CD4-positive, alpha-beta T cell (primary cell): ENCODE data around the gene MAMDC2. TPM values are rescaled to one million over a fixed set of nuclear protein-coding genes. Genes with fewer than 3 reads are reported as not detected.

Source experiments
- ATAC-seq: fragments of 200-7000 bp; cut with Tn5 transposase; one replicate; pipeline ENCODE4 v1.10.0; 2022; ENCODE audit warnings: mild to moderate bottlenecking; ENCODE audit not compliant: poor library complexity
- CTCF ChIA-PET: fragments of 350-600 bp; sonication (Branson Sonifier 250); formaldehyde crosslinking; loops from one replicate; lab custom pipeline; 2021; ENCODE audit warnings: antibody characterized with exemption, inconsistent platforms; lab: Charles Lee
- POLR2A ChIA-PET: fragments of 350-600 bp; sonication (Branson Sonifier 250); formaldehyde crosslinking; loops from one replicate; lab custom pipeline; 2021; ENCODE audit warnings: antibody characterized with exemption, inconsistent platforms; lab: Charles Lee
- DNase-seq, 14 experiments: peaks; one replicate each; pipeline ENCODE4 v3.0.0-alpha.2; 2013 to 2020; ENCODE audit warnings: mixed read lengths in 2 of 14
- H3K27ac ChIP-seq, 2 donors: one replicate each; pipeline versions ENCODE4 v1.5.1 to v1.7.0; 2013; ENCODE audit warnings: low read length in 2 of 2, low read depth in 1 of 2, mild to moderate bottlenecking in 1 of 2
- H3K27me3 ChIP-seq, 2 experiments: 1 replicate in 1 of 2; 2 replicates in 1 of 2; pipeline versions ENCODE4 v1.6.1 to v1.7.0; 2013; ENCODE audit warnings: low read length in 2 of 2, control low read depth in 1 of 2, mild to moderate bottlenecking in 1 of 2, moderate library complexity in 1 of 2; ENCODE audit not compliant: insufficient read depth in 2 of 2, control insufficient read depth in 1 of 2
- H3K36me3 ChIP-seq: one replicate; pipeline ENCODE4 v1.6.1; 2013; ENCODE audit warnings: low read length, control low read depth; ENCODE audit not compliant: insufficient read depth
- H3K4me1 ChIP-seq: one replicate; pipeline ENCODE4 v1.6.1; 2013; ENCODE audit warnings: low read length, control low read depth; ENCODE audit not compliant: insufficient read depth
- H3K4me3 ChIP-seq: one replicate; pipeline ENCODE4 v1.5.1; 2013; ENCODE audit warnings: mild to moderate bottlenecking, low read length, moderate library complexity
- H3K9me3 ChIP-seq, 2 experiments: 1 replicate in 1 of 2; 2 replicates in 1 of 2; pipeline versions ENCODE4 v1.6.1 to v1.7.0; 2013; ENCODE audit warnings: low read length in 2 of 2, mild to moderate bottlenecking in 2 of 2, control low read depth in 1 of 2, moderate library complexity in 1 of 2; ENCODE audit not compliant: control insufficient read depth in 1 of 2, insufficient read depth in 1 of 2
- H3K27ac Mint-ChIP-seq: one replicate; pipeline ENCODE4 v1.8.0; 2020; ENCODE audit warnings: mixed read lengths
- H3K27me3 Mint-ChIP-seq: one replicate; pipeline ENCODE4 v1.8.0; 2021; ENCODE audit warnings: mixed read lengths
- H3K36me3 Mint-ChIP-seq: one replicate; pipeline ENCODE4 v1.8.0; 2021; ENCODE audit warnings: low read depth, mixed read lengths
- H3K4me1 Mint-ChIP-seq: one replicate; pipeline ENCODE4 v1.8.0; 2021; ENCODE audit warnings: low read depth, mixed read lengths
- H3K4me3 Mint-ChIP-seq: one replicate; pipeline ENCODE4 v1.8.0; 2020; ENCODE audit warnings: mild to moderate bottlenecking, mixed read lengths
- H3K9me3 Mint-ChIP-seq: one replicate; pipeline ENCODE4 v1.8.0; 2020; ENCODE audit warnings: mixed read lengths
- intact Hi-C, 2 experiments: fragments of 100-400 bp; cut with DNase I in 1 of 2; cut with micrococcal nuclease in 1 of 2; formaldehyde crosslinking; loops; one replicate each; pipeline versions ENCODE4 v1.15.1 to v1.9.0; 2023 to 2025; cut with DNase I, micrococcal nuclease
- total RNA-seq, 174 experiments: library from RNA in 2 of 174; stranded (reverse) in 2 of 174; gene quantifications; one replicate each; pipeline ENCODE4 v1.2.3 and lab custom pipeline; 2021 to 2026
- TF ChIP-seq, protein P1 (sequence below): fragments of 200-600 bp; IDR thresholded peaks from one replicate; pipeline ENCODE4 v1.8.0; 2022; ENCODE audit warnings: antibody characterized with exemption, mild to moderate bottlenecking

Gene MAMDC2
- total RNA-seq, 2 experiments from 2014 or later: 0.08 TPM; not detected in 1

- Mint-ChIP-seq H3K4me3 (no peak overlapping the region), H3K4me1 (no peaks in the 10 kb centered on the region), H3K27me3 (no peaks in the 10 kb centered on the region), H3K9me3 (peaks cover 13% of the 10 kb centered on the region), H3K27ac (no peak overlapping the region), H3K36me3 (no peaks in the 10 kb centered on the region)
- Histone ChIP-seq H3K27me3 (no peaks in the 10 kb centered on the region), H3K9me3 (no peaks in the 10 kb centered on the region), H3K4me1 (no peaks in the 10 kb centered on the region), H3K36me3 (no peaks in the 10 kb centered on the region), H3K27ac (no peak overlapping the region), H3K4me3 (no peak overlapping the region)
- POLR2A ChIA-PET: no interaction called here
- TF ChIP-seq, protein P1, sequence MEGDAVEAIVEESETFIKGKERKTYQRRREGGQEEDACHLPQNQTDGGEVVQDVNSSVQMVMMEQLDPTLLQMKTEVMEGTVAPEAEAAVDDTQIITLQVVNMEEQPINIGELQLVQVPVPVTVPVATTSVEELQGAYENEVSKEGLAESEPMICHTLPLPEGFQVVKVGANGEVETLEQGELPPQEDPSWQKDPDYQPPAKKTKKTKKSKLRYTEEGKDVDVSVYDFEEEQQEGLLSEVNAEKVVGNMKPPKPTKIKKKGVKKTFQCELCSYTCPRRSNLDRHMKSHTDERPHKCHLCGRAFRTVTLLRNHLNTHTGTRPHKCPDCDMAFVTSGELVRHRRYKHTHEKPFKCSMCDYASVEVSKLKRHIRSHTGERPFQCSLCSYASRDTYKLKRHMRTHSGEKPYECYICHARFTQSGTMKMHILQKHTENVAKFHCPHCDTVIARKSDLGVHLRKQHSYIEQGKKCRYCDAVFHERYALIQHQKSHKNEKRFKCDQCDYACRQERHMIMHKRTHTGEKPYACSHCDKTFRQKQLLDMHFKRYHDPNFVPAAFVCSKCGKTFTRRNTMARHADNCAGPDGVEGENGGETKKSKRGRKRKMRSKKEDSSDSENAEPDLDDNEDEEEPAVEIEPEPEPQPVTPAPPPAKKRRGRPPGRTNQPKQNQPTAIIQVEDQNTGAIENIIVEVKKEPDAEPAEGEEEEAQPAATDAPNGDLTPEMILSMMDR: no peak
- DNase-seq: no peak
- CTCF ChIA-PET: no interaction called here
- no peak for ATAC-seq
- intact Hi-C loops: no loop called here
Observed at GRCh38 chr9:70177121-70177520, 133.5 kb downstream of the MAMDC2 start.

DNA sequence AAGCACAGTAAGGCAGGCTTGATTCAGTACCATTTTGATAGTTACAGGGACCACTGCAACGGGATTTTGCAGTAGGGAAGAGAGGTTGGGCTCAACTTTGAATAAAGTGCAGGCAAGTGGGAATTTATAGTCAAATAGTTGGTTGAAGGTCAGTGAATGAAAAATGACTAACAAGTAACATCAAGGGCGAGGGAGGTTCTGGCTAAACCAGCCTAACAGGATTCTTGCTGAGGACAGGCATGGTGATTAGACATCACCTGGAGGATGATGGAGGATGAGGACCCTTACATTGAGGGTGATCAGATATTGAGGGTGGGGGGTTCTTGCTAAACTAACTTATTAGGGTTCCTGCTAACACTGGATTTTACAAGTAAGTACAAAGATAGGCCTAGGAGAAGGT, 149.1 kb downstream of the MAMDC2 start:
- POLR2A ChIA-PET: no interaction called here
- CTCF ChIA-PET: no interaction called here
- no peaks in the 10 kb centered on the region for H3K4me1 Mint-ChIP-seq
- no peaks in the 10 kb centered on the region for H3K36me3 ChIP-seq
- peaks cover 0 to 3% of the 10 kb centered on the region in 2 experiments for H3K27me3 ChIP-seq
- TF ChIP-seq, protein P1: no peak
- DNase-seq (no peak), ATAC-seq (no peak)
- peaks cover 17% of the 10 kb centered on the region for H3K9me3 Mint-ChIP-seq
- no peak overlapping the region for H3K27ac Mint-ChIP-seq
- H3K9me3 ChIP-seq: peaks cover 3 to 9% of the 10 kb centered on the region in 2 experiments
- intact Hi-C loops: no loop called here
- H3K27me3 Mint-ChIP-seq: peaks cover 13% of the 10 kb centered on the region
- no peaks in the 10 kb centered on the region for H3K4me1 ChIP-seq
- H3K4me3 Mint-ChIP-seq: no peak overlapping the region
- H3K36me3 Mint-ChIP-seq: no peaks in the 10 kb centered on the region
- H3K4me3 ChIP-seq: no peak overlapping the region
- no peak overlapping the region for H3K27ac ChIP-seq

DNA sequence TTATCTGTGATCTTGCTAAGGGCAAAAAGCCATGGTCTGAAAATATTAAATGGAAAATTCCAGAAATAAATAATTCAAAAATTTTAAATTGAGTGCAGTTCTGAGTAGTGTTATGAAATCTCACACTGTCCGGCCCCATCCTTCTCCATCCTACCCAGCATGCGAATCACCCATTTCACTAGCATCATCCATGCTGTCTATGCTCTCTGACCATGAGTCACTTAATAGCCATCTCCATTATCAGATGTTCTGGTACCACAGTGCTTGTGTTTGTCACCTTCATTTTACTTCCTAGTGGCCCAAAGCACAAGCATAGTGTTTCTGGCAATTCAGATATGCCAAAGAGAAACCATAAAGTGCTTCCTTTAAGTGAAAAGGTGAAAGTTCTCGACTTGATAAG, 151.8 kb downstream of the MAMDC2 start:
- peaks cover 13% of the 10 kb centered on the region for H3K27me3 Mint-ChIP-seq
- Histone ChIP-seq H3K9me3 (no peaks in the 10 kb centered on the region), H3K27me3 (peaks cover 0 to 3% of the 10 kb centered on the region in 2 experiments), H3K4me3 (no peak overlapping the region), H3K27ac (no peak overlapping the region), H3K36me3 (no peaks in the 10 kb centered on the region), H3K4me1 (no peaks in the 10 kb centered on the region)
- no peaks in the 10 kb centered on the region for H3K4me1 Mint-ChIP-seq
- peaks cover 10% of the 10 kb centered on the region for H3K9me3 Mint-ChIP-seq
- no peak for ATAC-seq
- H3K4me3 Mint-ChIP-seq: no peak overlapping the region
- intact Hi-C loops: no loop called here
- no peak overlapping the region for H3K27ac Mint-ChIP-seq
- TF ChIP-seq, protein P1: no peak
- DNase-seq: no peak
- POLR2A ChIA-PET: no interaction called here
- CTCF ChIA-PET: no interaction called here
- H3K36me3 Mint-ChIP-seq: no peaks in the 10 kb centered on the region
